Stimulated activated CD8-positive, alpha-beta memory T cell treated with anti-CD3 and anti-CD28 coated beads, Interleukin-15, amount 100 ng/mL, for 24 hours (primary cell): ENCODE measurements around the gene CENPP.

Source experiments
- DNase-seq: peaks from one replicate; pipeline ENCODE4 v3.0.0-alpha.2; 2020; ENCODE audit warnings: low read depth

Gene CENPP

GRCh38 chr9:92639791-92640271 is 314.1 kb downstream of the CENPP start:
- DNase-seq, result no peak

- no peak for DNase-seq
These were observed 314.8 kb downstream of the CENPP start for GRCh38 chr9:92640398-92641091.

GRCh38 chr9:92641092-92641809 is 315.5 kb downstream of the CENPP start:
- DNase-seq, result no peak

- no peak for DNase-seq
These were observed 316.3 kb downstream of the CENPP start for GRCh38 chr9:92642041-92642451.

DNA sequence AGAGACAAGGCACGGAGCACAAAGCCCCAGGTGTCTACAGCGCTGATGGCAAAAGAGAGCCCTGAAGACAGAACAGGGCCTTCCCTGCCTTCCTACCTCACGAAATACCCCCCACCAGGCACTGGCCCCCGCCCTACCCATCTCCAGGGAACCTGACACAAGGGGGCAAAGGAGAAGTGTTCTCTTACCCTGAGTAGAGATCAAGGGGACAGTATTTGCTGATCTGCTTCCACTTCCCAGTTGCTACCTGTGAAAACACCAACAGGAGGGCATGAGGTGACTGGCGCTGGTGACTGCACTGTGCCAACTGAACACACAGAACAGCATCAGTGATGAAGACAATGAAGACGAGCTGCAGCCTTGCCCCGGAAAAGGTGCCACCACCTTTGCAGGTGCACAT is 316.8 kb downstream of the CENPP start:
- no peak for DNase-seq

GRCh38 chr9:92644278-92644677 is 318.5 kb downstream of the CENPP start:
- DNase-seq, result no peak

DNA sequence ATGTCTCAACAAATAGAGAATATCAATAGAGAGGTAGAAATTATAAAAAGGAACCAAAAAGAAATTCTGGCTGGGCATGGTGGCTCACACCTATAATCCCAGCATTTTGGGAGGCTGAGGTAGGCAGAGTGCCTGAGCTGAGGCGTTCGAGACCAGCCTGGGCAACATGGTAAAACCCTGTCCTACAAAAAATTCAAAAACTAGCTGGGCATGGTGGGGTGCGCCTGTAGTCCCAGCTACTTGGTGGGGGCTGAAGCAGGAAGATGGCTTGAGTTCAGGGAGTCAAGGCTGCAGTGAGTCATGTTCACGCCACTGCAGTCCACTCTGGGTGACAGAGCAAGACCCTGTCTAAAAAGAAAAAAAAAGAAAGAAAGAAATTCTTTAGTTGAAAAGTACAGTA is 319.3 kb downstream of the CENPP start:
- no peak for DNase-seq

DNA sequence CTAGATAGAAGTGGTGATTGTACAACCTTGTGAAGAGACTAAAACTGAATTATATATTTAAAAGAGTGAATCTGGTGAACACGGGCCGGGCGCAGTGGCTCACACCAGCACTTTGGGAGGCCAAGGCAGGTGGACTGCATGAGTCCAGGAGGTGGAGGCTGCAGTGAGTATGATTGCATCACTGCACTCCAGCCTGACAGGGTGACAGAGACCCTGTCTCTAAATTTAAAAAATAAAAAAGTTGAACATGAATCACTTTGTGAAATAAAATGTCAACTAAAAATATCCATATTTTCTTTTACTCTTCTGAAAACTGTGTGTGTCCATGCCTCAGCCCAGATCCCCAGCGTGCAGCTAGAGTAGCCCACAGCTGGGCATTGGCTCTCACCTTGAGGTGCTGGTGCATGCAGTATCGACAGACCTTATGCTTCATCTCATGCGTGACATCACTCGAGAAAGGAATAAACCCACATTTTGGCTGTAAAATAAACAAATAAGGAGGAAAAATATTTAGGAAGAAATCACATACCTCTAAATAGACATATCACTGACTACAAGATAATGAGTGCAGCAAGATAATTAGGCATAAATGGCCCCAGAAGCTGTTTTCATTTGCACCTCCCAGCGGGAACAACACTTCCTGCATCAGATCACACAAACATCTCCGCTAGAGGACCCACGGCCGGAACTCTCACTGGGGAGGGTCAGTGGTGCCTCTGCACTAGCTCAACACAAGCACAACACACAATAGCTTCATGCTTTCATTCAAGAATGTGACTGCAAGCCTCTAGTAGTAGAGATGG is 322.1 kb downstream of the CENPP start:
- DNase-seq, result no peak

- DNase-seq, result no peak
These were observed 322.8 kb downstream of the CENPP start for GRCh38 chr9:92648474-92648971.

DNA sequence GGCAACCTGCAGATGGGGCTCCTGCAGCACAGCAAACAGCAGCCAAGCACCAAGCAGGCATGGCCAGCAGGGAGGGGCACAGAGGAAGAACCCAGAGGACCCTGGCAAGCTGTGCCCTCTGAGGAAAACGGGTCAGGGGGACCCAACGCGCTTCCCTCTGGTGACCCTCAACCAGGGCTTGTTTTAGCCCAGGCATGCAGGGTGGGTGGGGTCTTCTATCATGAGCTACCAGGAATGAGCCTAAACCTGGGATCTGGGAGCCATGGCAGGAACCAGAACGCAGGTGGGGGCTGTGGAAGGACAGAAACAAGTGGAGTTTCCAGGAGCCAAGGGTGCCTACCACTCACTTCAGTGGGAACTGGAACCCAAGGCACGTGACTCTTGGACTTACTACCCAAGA is 323.3 kb downstream of the CENPP start:
- no peak for DNase-seq

GRCh38 chr9:92650296-92650695 is 324.5 kb downstream of the CENPP start:
- no peak for DNase-seq

- no peak for DNase-seq
These were observed 325.3 kb downstream of the CENPP start for GRCh38 chr9:92650839-92651621.

DNA sequence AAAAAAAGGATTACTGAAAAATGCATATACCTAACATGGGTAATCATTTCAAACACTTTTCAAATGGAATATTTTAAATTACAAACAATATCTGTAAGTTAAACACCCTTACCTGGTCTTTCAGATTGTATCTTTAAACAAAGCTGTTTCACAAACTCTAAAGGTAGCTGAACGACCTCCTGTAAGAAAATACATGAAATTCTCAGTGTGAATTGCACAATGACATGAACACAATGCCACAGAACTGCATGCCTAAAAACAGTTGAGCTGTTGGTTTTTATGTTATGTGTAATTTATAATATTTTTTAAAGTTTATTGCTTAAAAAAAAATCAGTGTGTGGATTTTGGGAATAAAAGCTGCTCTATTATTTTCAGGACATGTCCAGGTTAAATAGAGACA is 326.7 kb downstream of the CENPP start:
- no peak for DNase-seq

GRCh38 chr9:92654481-92655301 is 328.9 kb downstream of the CENPP start:
- DNase-seq, result no peak

- no peak for DNase-seq
These were observed 329.6 kb downstream of the CENPP start for GRCh38 chr9:92655366-92655765.

- no peak for DNase-seq
These were observed 330.3 kb downstream of the CENPP start for GRCh38 chr9:92655896-92656536.

DNA sequence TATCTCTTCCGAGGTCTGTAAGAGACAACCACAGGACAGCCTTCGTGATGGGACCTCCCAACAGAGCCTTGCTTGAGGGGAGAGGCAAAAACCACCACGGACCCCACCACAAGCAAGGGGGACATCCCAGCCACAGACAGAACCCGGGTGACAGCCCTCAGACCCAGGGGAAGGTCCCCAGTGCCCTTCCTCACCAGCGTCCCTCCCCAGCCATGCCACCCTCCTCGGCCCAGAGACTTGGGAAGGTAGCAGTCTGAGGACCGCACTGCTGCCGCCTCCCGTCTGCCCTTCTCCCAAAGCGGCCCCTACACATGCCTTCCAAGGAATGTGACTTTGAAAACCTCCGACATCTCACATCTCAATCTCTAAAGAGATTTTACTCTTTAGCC is 330.8 kb downstream of the CENPP start:
- no peak for DNase-seq

- DNase-seq, result no peak
These were observed 331.7 kb downstream of the CENPP start for GRCh38 chr9:92657296-92658094.

DNA sequence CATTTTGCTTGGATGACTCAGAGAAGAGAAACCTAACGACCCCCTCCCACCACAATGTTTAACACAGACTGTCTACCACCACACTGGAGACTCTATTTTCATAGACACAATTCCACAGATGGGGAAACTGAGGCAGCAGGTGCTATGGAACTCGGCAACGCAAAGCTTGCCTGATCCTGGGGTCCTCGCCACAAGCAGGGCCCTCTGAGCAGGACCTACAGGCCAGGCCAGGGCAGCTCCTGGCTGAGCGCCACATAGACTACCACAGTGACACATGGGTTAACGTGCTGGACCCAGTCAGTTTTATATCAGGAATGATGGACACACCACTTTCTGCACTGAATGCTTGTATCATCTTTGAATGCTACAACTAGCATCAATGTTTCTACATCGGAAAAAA is 332.4 kb downstream of the CENPP start:
- no peak for DNase-seq

DNA sequence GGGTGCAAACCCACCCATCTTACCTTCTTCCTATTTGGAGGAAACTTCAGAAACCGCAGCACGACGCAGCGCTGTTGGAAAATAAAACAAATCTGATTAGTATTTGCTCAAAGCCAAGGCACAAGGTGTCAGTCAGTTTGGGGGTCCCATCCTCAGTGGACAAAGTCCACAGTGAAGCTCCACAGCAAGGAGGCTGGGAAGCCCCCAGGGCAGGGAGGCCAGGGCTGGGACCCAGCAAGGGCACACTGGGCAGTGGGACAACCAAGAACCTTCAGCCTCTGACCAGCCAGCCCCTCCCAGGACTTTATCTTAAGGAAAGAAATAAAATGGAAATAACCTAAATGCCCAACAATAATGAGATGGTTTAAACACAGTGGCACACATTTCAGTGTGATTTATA is 332.9 kb downstream of the CENPP start:
- no peak for DNase-seq
